OCI-LY7 (cell line): ENCODE results near the gene ARL3.

Source experiments
- EZH2phosphoT487 ChIP-seq: fragments of 200-600 bp; sonication (generic); IDR thresholded peaks from 2 replicates; pipeline ENCODE4 v1.6.1; 2018; ENCODE audit warnings: low read depth, borderline replicate concordance, mild to moderate bottlenecking, mixed run types, antibody characterized with exemption, low read length, moderate library complexity, mixed read lengths
- TF ChIP-seq, protein P1 (sequence below): fragments of 200-600 bp; sonication (generic); conservative IDR thresholded peaks from 2 replicates; pipeline ENCODE4 v1.5.1; 2014; ENCODE audit warnings: mild to moderate bottlenecking, antibody characterized with exemption, low read length, moderate library complexity, mixed read lengths

DNA sequence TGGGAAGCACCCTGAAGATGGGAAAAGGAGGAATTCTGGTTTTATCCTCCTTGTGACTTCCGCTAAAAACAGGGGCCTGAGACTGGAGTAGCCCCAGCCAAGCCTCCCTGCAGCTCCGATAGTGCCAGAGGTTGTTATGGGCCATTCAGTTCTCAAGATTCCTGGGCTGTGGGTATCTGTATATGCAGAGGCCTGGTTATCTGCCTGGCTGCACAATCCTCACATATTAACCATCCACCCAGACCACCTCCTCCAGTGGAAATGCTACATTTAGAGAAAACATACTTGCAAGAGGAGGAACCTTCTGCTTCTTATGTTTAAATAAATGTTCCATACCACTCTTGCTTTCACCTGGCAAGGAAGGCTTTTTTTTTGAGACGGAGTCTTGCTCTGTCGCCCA lies 34.6 kb downstream of the ARL3 start:
- TF ChIP-seq, protein P1, sequence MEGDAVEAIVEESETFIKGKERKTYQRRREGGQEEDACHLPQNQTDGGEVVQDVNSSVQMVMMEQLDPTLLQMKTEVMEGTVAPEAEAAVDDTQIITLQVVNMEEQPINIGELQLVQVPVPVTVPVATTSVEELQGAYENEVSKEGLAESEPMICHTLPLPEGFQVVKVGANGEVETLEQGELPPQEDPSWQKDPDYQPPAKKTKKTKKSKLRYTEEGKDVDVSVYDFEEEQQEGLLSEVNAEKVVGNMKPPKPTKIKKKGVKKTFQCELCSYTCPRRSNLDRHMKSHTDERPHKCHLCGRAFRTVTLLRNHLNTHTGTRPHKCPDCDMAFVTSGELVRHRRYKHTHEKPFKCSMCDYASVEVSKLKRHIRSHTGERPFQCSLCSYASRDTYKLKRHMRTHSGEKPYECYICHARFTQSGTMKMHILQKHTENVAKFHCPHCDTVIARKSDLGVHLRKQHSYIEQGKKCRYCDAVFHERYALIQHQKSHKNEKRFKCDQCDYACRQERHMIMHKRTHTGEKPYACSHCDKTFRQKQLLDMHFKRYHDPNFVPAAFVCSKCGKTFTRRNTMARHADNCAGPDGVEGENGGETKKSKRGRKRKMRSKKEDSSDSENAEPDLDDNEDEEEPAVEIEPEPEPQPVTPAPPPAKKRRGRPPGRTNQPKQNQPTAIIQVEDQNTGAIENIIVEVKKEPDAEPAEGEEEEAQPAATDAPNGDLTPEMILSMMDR, result no peak
- no peak for TF ChIP-seq EZH2phosphoT487
